Lower lobe of right lung (tissue), 2 donors: ENCODE measurements around the gene GABARAPL2. TPM values are rescaled to one million over a fixed set of nuclear protein-coding genes. Genes with fewer than 3 reads are reported as not detected.

Source experiments
- ATAC-seq, 2 donors: fragments of 200-7000 bp; cut with Tn5 transposase; one replicate each; pipeline ENCODE4 v1.9.1; 2020 to 2022; ENCODE audit warnings: mild to moderate bottlenecking in 2 of 2, moderate library complexity in 2 of 2
- DNase-seq: peaks from one replicate; pipeline ENCODE4 v3.0.0-alpha.2; 2020
- H3K27ac ChIP-seq: fragments of 200-600 bp; one replicate; pipeline ENCODE4 v1.8.0; 2022
- H3K27me3 ChIP-seq: fragments of 200-600 bp; one replicate; pipeline ENCODE4 v1.8.0; 2022; ENCODE audit warnings: low read depth
- H3K36me3 ChIP-seq: fragments of 200-600 bp; one replicate; pipeline ENCODE4 v1.8.0; 2022; ENCODE audit warnings: mild to moderate bottlenecking
- H3K4me1 ChIP-seq: fragments of 200-600 bp; one replicate; pipeline ENCODE4 v1.8.0; 2022
- H3K4me3 ChIP-seq: fragments of 200-600 bp; one replicate; pipeline ENCODE4 v1.8.0; 2022; ENCODE audit warnings: mild to moderate bottlenecking
- H3K9me3 ChIP-seq: fragments of 200-600 bp; one replicate; pipeline ENCODE4 v1.8.0; 2022
- CTCF ChIP-seq: fragments of 200-600 bp; IDR thresholded peaks from one replicate; pipeline ENCODE4 v1.8.0; 2022; ENCODE audit warnings: antibody characterized with exemption, mild to moderate bottlenecking
- intact Hi-C: fragments of 100-400 bp; cut with DNase I; formaldehyde crosslinking; loops from one replicate; pipeline ENCODE4 v1.11.0; 2022
- total RNA-seq: library from RNA; stranded (reverse); fragmentation: NEBNext Ultra II Directional; extraction: Animal tissue kit (Norgen Biotek cat#: 25700); gene quantifications from one replicate; pipeline ENCODE4 v1.2.1, GENCODE V29; 2021
- donor health status: DM: no; HTN: yes; CAD: no; lungs with severe emphysema.

Gene GABARAPL2
- total RNA-seq, 1 donor from 2014 or later: 120 TPM

- Histone ChIP-seq H3K36me3 (peaks cover 52% of the 10 kb centered on the region), H3K9me3 (no peaks in the 10 kb centered on the region), H3K4me1 (peaks cover 36% of the 10 kb centered on the region), H3K27ac (no peak overlapping the region), H3K4me3 (no peak overlapping the region), H3K27me3 (no peaks in the 10 kb centered on the region)
- DNase-seq (no peak), ATAC-seq (no peak)
- no peak for TF ChIP-seq CTCF
- intact Hi-C loops: no loop called here
Observed at GRCh38 chr16:75624921-75625334, 58.7 kb downstream of the GABARAPL2 start.

GRCh38 chr16:75626806-75627205 is 60.6 kb downstream of the GABARAPL2 start:
- no peak overlapping the region for H3K27ac ChIP-seq
- H3K4me1 ChIP-seq: peaks cover 18% of the 10 kb centered on the region
- intact Hi-C loops: no loop called here
- no peaks in the 10 kb centered on the region for H3K9me3 ChIP-seq
- no peaks in the 10 kb centered on the region for H3K27me3 ChIP-seq
- H3K4me3 ChIP-seq: no peak overlapping the region
- H3K36me3 ChIP-seq: peaks cover 64% of the 10 kb centered on the region
- ATAC-seq (no peak), DNase-seq (no peak)
- no peak for TF ChIP-seq CTCF

Other genes starting within 250 kb of the GABARAPL2 start
- gene CFDP1, start 132.9 kb upstream of the GABARAPL2 start, total RNA-seq: 57.7 TPM
- 31.2 TPM for gene TMEM170A, start 101.7 kb upstream of the GABARAPL2 start, total RNA-seq
- 2.5 TPM for gene CHST6, start 70.9 kb upstream of the GABARAPL2 start, total RNA-seq
- gene CHST5, start 30.3 kb upstream of the GABARAPL2 start, total RNA-seq: 0.62 TPM
- gene TMEM231, start 10.1 kb upstream of the GABARAPL2 start, total RNA-seq: 14.5 TPM
- gene ADAT1, start 56.9 kb downstream of the GABARAPL2 start, total RNA-seq: 50.2 TPM
- gene KARS1, start 81.3 kb downstream of the GABARAPL2 start, total RNA-seq: 95.9 TPM
- 58.3 TPM for gene TERF2IP, start 81.4 kb downstream of the GABARAPL2 start, total RNA-seq
- gene CPHXL2, start 110.6 kb downstream of the GABARAPL2 start, total RNA-seq: not detected
- gene DUXB, start 135.1 kb downstream of the GABARAPL2 start, total RNA-seq: not detected
- not detected for gene CPHXL, start 160.1 kb downstream of the GABARAPL2 start, total RNA-seq